Measurements from ENCODE around the gene IBSP. TPM values are rescaled to one million over a fixed set of nuclear protein-coding genes. Genes with fewer than 3 reads are reported as not detected.

Gene IBSP
- total RNA-seq, 1 experiment from 2014 or later = not detected

GRCh38 chr4:87856816-87857215, 57.5 kb downstream of the IBSP start:
- no peak overlapping the region for H3K27ac Mint-ChIP-seq (ENCODE audit: unreplicated experiment)
- H3K4me1 Mint-ChIP-seq (ENCODE audit: low read depth, unreplicated experiment) = peaks cover 9% of the 10 kb centered on the region
- no TSS peak for BruUV-seq (replicated peaks)
- H3K4me1 ChIP-seq = no peaks in the 10 kb centered on the region
- intact Hi-C loops (cut with micrococcal nuclease; ENCODE audit: unreplicated experiment) = no loop called here
- H3K36me3 Mint-ChIP-seq (ENCODE audit: insufficient read depth, unreplicated experiment) = no peaks in the 10 kb centered on the region
- no peaks in the 10 kb centered on the region for H3K36me3 ChIP-seq (ENCODE audit: control insufficient read depth, insufficient read depth, low read length)
- no peak for DNase-seq
- H3K4me3 Mint-ChIP-seq (ENCODE audit: unreplicated experiment) = no peak overlapping the region
- no peaks in the 10 kb centered on the region for H3K27me3 ChIP-seq (replicated peaks; ENCODE audit: control insufficient read depth, insufficient read depth, low read length)
- H3K9me3 Mint-ChIP-seq (ENCODE audit: unreplicated experiment) = peaks cover 10% of the 10 kb centered on the region
- POLR2A ChIA-PET = no interaction called here
- no peaks in the 10 kb centered on the region for H3K9me3 ChIP-seq
- H3K27me3 Mint-ChIP-seq (ENCODE audit: insufficient read depth, unreplicated experiment) = no peaks in the 10 kb centered on the region
- CTCF ChIA-PET = no interaction called here
- no peak for TF ChIP-seq CTCF (IDR thresholded peaks at IDR 0.05; ENCODE audit: insufficient read depth in 1 of 2, low read depth in 1 of 2, low read length in 1 of 2, severe bottlenecking in 1 of 2, unreplicated experiment in 1 of 2)
- no peak overlapping the region for H3K4me3 ChIP-seq (ENCODE audit: low read depth, low read length)

- H3K4me1 Mint-ChIP-seq (ENCODE audit: low read depth, unreplicated experiment) = peaks cover 9% of the 10 kb centered on the region
- no peaks in the 10 kb centered on the region for H3K36me3 ChIP-seq (ENCODE audit: control insufficient read depth, insufficient read depth, low read length)
- BruUV-seq (replicated peaks) = no TSS peak
- no peaks in the 10 kb centered on the region for H3K36me3 Mint-ChIP-seq (ENCODE audit: insufficient read depth, unreplicated experiment)
- no peak overlapping the region for H3K4me3 Mint-ChIP-seq (ENCODE audit: unreplicated experiment)
- no peak overlapping the region for H3K27ac Mint-ChIP-seq (ENCODE audit: unreplicated experiment)
- no peaks in the 10 kb centered on the region for H3K4me1 ChIP-seq
- peaks cover 10% of the 10 kb centered on the region for H3K9me3 Mint-ChIP-seq (ENCODE audit: unreplicated experiment)
- CTCF ChIA-PET = no interaction called here
- no peak for TF ChIP-seq CTCF (IDR thresholded peaks at IDR 0.05; ENCODE audit: insufficient read depth in 1 of 2, low read depth in 1 of 2, low read length in 1 of 2, severe bottlenecking in 1 of 2, unreplicated experiment in 1 of 2)
- no peaks in the 10 kb centered on the region for H3K27me3 Mint-ChIP-seq (ENCODE audit: insufficient read depth, unreplicated experiment)
- no peak for DNase-seq
- intact Hi-C loops (cut with micrococcal nuclease; ENCODE audit: unreplicated experiment) = no loop called here
- POLR2A ChIA-PET = no interaction called here
- no peaks in the 10 kb centered on the region for H3K9me3 ChIP-seq
- H3K4me3 ChIP-seq (ENCODE audit: low read depth, low read length) = no peak overlapping the region
- H3K27me3 ChIP-seq (replicated peaks; ENCODE audit: control insufficient read depth, insufficient read depth, low read length) = no peaks in the 10 kb centered on the region
These were observed 58.4 kb downstream of the IBSP start for GRCh38 chr4:87857789-87858188.

Other genes with a start within 250 kb of the IBSP start
- gene DSPP, start 191.0 kb upstream of the IBSP start, total RNA-seq (2022) = not detected in 2 replicates
- gene DMP1, start 149.3 kb upstream of the IBSP start, total RNA-seq (2022) = not detected in 2 replicates
- not detected in 2 replicates for gene MEPE, start 33.4 kb downstream of the IBSP start, total RNA-seq (2022)
- 0.77 and 0.88 TPM in 2 replicates for gene SPP1, start 176.2 kb downstream of the IBSP start, total RNA-seq (2022)
- gene PKD2, start 208.1 kb downstream of the IBSP start, total RNA-seq (2022) = 7.3 and 7.9 TPM in 2 replicates

All from Caco-2 (cell line).